ENCODE results near the gene DDN.

- TF ChIP-seq, protein P1, sequence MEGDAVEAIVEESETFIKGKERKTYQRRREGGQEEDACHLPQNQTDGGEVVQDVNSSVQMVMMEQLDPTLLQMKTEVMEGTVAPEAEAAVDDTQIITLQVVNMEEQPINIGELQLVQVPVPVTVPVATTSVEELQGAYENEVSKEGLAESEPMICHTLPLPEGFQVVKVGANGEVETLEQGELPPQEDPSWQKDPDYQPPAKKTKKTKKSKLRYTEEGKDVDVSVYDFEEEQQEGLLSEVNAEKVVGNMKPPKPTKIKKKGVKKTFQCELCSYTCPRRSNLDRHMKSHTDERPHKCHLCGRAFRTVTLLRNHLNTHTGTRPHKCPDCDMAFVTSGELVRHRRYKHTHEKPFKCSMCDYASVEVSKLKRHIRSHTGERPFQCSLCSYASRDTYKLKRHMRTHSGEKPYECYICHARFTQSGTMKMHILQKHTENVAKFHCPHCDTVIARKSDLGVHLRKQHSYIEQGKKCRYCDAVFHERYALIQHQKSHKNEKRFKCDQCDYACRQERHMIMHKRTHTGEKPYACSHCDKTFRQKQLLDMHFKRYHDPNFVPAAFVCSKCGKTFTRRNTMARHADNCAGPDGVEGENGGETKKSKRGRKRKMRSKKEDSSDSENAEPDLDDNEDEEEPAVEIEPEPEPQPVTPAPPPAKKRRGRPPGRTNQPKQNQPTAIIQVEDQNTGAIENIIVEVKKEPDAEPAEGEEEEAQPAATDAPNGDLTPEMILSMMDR (IDR thresholded peaks at IDR 0.05): no peak
- TF ChIP-seq POLR2AphosphoS5 (IDR thresholded peaks at IDR 0.05): no peak
Measured at GRCh38 chr12:48986720-48987291, 12.4 kb downstream of the DDN start.
